ENCODE results near the gene PNP. TPM values are rescaled to one million over a fixed set of nuclear protein-coding genes. Genes with fewer than 3 reads are reported as not detected.
"Not testable (repeated sequence)": the region's sequence is repeated elsewhere in the genome, so short reads cannot be mapped to it uniquely, and the experiment has no call there.

The PNP gene
- total and polyA plus RNA-seq, 2 donors (not counting 3 experiments of a cell fraction or from before 2014, with no cell fraction given): 245 to 271 TPM

DNA sequence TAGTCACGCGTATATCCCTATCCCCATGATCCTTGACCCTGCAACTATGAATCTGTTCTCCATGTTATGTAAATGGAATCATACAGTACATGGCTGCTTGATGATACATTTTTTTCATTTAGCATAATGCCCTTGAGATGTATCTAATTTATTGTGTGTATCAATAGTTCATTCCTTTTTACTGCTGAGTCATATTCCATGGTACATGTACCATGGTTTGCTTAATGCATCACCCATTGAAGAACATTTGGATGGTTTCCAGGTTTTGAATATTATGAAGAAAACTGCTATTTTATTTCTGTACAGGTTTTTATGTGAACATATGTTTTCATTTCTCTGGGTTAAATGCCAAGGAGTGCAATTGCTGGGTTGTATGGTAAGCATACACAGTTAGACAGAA is 32.1 kb downstream of the PNP start:
- CTCF ChIA-PET: no interaction called here
- no peaks in the 10 kb centered on the region for H3K9me3 ChIP-seq (replicated peaks; ENCODE audit: control insufficient read depth, insufficient read depth, low read length)
- no TSS peak for BruUV-seq (replicated peaks)
- H3K9me1 ChIP-seq (replicated peaks; ENCODE audit: control insufficient read depth, extremely low read depth, insufficient read depth, low read length): no peaks in the 10 kb centered on the region
- no peak overlapping the region for H3K4me2 ChIP-seq (ENCODE audit: insufficient read depth, low read length)
- H3K4me1 ChIP-seq (ENCODE audit: control insufficient read depth, extremely low read depth, insufficient read depth, low read length): peaks cover 37% of the 10 kb centered on the region
- H3K79me2 ChIP-seq (ENCODE audit: control insufficient read depth, insufficient read depth, low read length): no peaks in the 10 kb centered on the region
- DNase-seq (ENCODE audit: low read depth, low spot score): peak; percentile 45
- H3K27ac ChIP-seq (ENCODE audit: insufficient read depth, low read depth, low read length): peak overlapping the region; percentile 13
- intact Hi-C loops (cut with micrococcal nuclease) (no loop called here), dilution Hi-C loops (cut with MboI; ENCODE audit: extremely low pct_ligation_motif_present, low sequenced_read_pairs) (no loop called here)
- no peak for FAIRE-seq
- POLR2A ChIA-PET: no interaction called here
- H3K4me3 ChIP-seq (replicated peaks in 1 of 3; ENCODE audit: insufficient read depth in 1 of 3, low read depth in 1 of 3, low read length in 3 of 3): no peak overlapping the region
- H4K20me1 ChIP-seq (replicated peaks; ENCODE audit: control insufficient read depth, extremely low read depth, insufficient read depth, low read length): no peaks in the 10 kb centered on the region
- H3K36me3 ChIP-seq (ENCODE audit: control insufficient read depth in 2 of 2, extremely low read depth in 1 of 2, insufficient read depth in 2 of 2, low read length in 2 of 2): no peaks in the 10 kb centered on the region
- TF ChIP-seq JUN (IDR thresholded peaks at IDR 0.05; ENCODE audit: borderline replicate concordance, insufficient read depth, insufficient read length, low read depth) (peak; percentile 76), FOS (IDR thresholded peaks at IDR 0.05; ENCODE audit: borderline replicate concordance, insufficient read depth, low read length) (peak; percentile 87), POLR2AphosphoS5 (IDR thresholded peaks at IDR 0.05; ENCODE audit: insufficient read depth, low read depth, low read length) (no peak)
- H3K27me3 ChIP-seq (ENCODE audit: control insufficient read depth in 2 of 2, insufficient read depth in 2 of 2, low read length in 2 of 2): no peaks in the 10 kb centered on the region
- H3K9ac ChIP-seq (replicated peaks; ENCODE audit: extremely low read depth, insufficient read depth, low read length): no peak overlapping the region
- no peak overlapping the region for H2AFZ ChIP-seq (ENCODE audit: low read depth, low read length)

DNA sequence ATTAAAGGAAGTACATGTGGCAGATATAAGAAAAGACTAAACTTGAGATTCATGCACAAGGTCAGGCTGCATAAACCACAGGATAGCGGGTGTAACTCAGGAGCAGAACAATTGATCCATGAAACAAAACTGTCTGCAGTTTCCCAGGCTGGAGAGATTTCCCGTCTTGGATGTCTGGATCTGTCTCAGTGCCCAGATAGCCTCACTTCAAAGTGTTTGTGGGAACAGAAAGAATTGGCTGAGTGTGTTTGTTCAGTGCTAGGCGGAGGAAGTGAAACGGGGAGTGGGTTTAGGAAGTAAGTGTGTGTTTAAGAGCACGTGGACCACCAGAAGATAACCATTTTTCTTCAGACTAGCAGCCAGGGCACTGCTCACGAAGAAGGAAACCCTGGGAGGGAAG is 34.7 kb downstream of the PNP start:
- Histone ChIP-seq H3K4me2 (ENCODE audit: insufficient read depth, low read length) (peak overlapping the region; percentile 25), H3K36me3 (ENCODE audit: control insufficient read depth in 2 of 2, extremely low read depth in 1 of 2, insufficient read depth in 2 of 2, low read length in 2 of 2) (no peaks in the 10 kb centered on the region), H4K20me1 (replicated peaks; ENCODE audit: control insufficient read depth, extremely low read depth, insufficient read depth, low read length) (no peaks in the 10 kb centered on the region), H3K4me1 (ENCODE audit: control insufficient read depth, extremely low read depth, insufficient read depth, low read length) (peaks cover 28% of the 10 kb centered on the region), H3K27ac (ENCODE audit: insufficient read depth, low read depth, low read length) (no peak overlapping the region), H3K9me1 (replicated peaks; ENCODE audit: control insufficient read depth, extremely low read depth, insufficient read depth, low read length) (no peaks in the 10 kb centered on the region), H2AFZ (ENCODE audit: low read depth, low read length) (peak overlapping the region; percentile 70), H3K9ac (replicated peaks; ENCODE audit: extremely low read depth, insufficient read depth, low read length) (no peak overlapping the region), H3K9me3 (replicated peaks; ENCODE audit: control insufficient read depth, insufficient read depth, low read length) (no peaks in the 10 kb centered on the region), H3K4me3 (replicated peaks in 1 of 3; ENCODE audit: insufficient read depth in 1 of 3, low read depth in 1 of 3, low read length in 3 of 3) (no peak overlapping the region), H3K27me3 (ENCODE audit: control insufficient read depth in 2 of 2, insufficient read depth in 2 of 2, low read length in 2 of 2) (no peaks in the 10 kb centered on the region), H3K79me2 (ENCODE audit: control insufficient read depth, insufficient read depth, low read length) (no peaks in the 10 kb centered on the region)
- intact Hi-C loops (cut with micrococcal nuclease): no loop called here
- no peak for TF ChIP-seq EZH2 (IDR thresholded peaks at IDR 0.05; ENCODE audit: borderline replicate concordance, low read depth, low read length, severe bottlenecking)
- TF ChIP-seq, protein P1, sequence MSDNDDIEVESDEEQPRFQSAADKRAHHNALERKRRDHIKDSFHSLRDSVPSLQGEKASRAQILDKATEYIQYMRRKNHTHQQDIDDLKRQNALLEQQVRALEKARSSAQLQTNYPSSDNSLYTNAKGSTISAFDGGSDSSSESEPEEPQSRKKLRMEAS (IDR thresholded peaks at IDR 0.05; ENCODE audit: insufficient read depth, insufficient read length): peak; percentile 54
- dilution Hi-C loops (cut with MboI; ENCODE audit: extremely low pct_ligation_motif_present, low sequenced_read_pairs): no loop called here
- POLR2A ChIA-PET: no interaction called here
- CTCF ChIA-PET: no interaction called here
- FAIRE-seq: no peak
- BruUV-seq (replicated peaks): no TSS peak
- DNase-seq (ENCODE audit: low read depth, low spot score): peak; percentile 79

DNA sequence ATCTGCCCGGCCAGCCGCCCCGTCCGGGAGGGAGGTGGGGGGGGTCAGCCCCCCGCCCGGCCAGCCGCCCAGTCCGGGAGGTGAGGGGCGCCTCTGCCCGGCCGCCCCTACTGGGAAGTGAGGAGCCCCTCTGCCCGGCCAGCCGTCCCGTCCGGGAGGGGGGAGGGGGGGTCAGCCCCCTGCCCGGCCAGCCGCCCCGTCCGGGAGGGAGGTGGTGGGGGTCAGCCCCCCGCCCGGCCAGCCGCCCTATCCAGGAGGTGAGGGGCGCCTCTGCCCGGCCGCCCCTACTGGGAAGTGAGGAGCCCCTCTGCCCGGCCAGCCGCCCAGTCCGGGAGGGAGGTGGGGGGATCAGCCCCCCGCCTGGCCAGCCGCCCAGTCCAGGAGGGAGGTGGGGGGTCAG is 37.1 kb downstream of the PNP start:
- H3K9me3 ChIP-seq (replicated peaks; ENCODE audit: control insufficient read depth, insufficient read depth, low read length); H3K27me3 ChIP-seq (ENCODE audit: control insufficient read depth in 2 of 2, insufficient read depth in 2 of 2, low read length in 2 of 2); H3K36me3 ChIP-seq (ENCODE audit: control insufficient read depth in 2 of 2, extremely low read depth in 1 of 2, insufficient read depth in 2 of 2, low read length in 2 of 2); CTCF ChIA-PET; H3K27ac ChIP-seq (ENCODE audit: insufficient read depth, low read depth, low read length); H3K79me2 ChIP-seq (ENCODE audit: control insufficient read depth, insufficient read depth, low read length); FAIRE-seq; H3K9me1 ChIP-seq (replicated peaks; ENCODE audit: control insufficient read depth, extremely low read depth, insufficient read depth, low read length); dilution Hi-C loops (cut with MboI; ENCODE audit: extremely low pct_ligation_motif_present, low sequenced_read_pairs); intact Hi-C loops (cut with micrococcal nuclease); BruUV-seq (replicated peaks); H2AFZ ChIP-seq (ENCODE audit: low read depth, low read length); H3K4me3 ChIP-seq (replicated peaks in 1 of 3; ENCODE audit: insufficient read depth in 1 of 3, low read depth in 1 of 3, low read length in 3 of 3); H4K20me1 ChIP-seq (replicated peaks; ENCODE audit: control insufficient read depth, extremely low read depth, insufficient read depth, low read length); DNase-seq (ENCODE audit: low read depth, low spot score); H3K4me2 ChIP-seq (ENCODE audit: insufficient read depth, low read length); POLR2A ChIA-PET; H3K9ac ChIP-seq (replicated peaks; ENCODE audit: extremely low read depth, insufficient read depth, low read length): not testable (repeated sequence)
- H3K4me1 ChIP-seq (ENCODE audit: control insufficient read depth, extremely low read depth, insufficient read depth, low read length): peaks cover 14% of the 10 kb centered on the region
